Measurements from ENCODE around the gene KLF15.

KLF15 gene

GRCh38 chr3:126357295-126358037, at the start of gene KLF15:
Gene KLF15 (minus strand): TSS chr3:126357408. CDS start chr3:126352922, 4,486 bp downstream.
- DNase-seq, result peak; percentile 85

GRCh38 chr3:126406389-126407296, 49.4 kb upstream of the KLF15 start:
- no peak for DNase-seq

- DNase-seq, result no peak
Observed at GRCh38 chr3:126402666-126403302, 45.6 kb upstream of the KLF15 start.

DNA sequence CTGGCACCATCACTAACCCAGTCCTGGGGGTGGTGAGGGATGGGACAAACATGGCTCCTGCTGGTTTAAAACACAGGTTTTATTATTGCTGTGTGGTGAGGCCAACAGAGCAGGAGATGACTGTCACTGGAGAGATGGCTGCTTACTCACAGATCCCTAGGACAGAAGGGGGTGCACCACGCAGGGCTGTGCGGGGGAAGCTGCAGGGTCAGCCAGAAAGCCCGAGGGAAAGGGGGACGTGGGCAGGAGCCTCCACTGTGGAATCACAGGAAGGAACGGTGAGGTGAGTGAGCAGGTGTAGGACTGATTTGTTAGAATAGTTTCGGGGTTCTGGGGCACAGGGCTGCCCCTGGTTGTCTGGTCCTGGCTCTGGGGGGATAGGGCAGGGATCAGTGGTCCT, 45.0 kb upstream of the KLF15 start:
- no peak for DNase-seq

DNA sequence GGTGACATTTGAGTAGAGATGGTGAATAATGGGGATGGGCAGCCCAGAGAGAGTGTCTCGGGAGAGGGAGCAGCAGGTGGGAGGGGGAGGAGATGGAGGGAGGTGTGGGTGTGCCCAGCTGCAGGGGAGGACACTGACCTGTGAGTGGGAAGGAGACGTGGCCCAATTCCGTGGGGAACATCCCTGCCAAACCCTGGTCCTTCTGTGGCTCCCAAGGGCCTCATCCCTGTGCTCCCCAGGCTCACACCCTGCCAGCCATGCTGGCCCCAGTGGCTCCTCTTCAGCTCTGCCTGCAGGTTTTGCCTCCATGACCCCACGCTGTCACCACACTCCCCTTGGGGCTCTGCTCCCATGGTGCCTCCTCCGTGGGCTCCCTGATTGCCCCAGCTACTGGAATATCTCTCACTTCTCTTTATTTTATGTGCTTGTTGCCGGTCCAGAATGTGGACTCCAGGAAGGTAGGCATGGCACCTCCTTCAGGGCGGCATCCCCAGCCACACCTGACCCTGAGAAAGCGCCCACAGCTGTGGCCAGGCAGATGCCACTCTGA, 44.5 kb upstream of the KLF15 start:
- no peak for DNase-seq

- DNase-seq, result no peak
Observed at GRCh38 chr3:126399756-126400155, 42.5 kb upstream of the KLF15 start.

DNA sequence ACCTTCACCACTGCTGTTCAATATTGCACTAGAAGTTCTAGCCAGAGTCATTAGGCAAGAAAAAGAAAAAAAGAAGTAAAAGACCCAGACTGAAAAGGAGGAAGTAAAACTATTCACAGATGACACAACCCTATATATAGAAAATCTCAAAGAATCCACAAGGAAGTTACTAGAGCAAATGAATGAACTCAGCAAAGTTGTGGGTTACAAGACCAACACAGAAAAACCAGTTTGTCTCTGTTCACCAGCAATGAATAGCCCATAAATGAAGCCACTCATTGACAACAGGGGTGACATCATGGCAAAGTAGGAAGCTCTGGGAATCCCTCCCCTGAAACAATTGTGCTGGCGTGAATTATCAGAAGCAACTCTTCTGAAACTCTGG, 42.1 kb upstream of the KLF15 start:
- no peak for DNase-seq

DNA sequence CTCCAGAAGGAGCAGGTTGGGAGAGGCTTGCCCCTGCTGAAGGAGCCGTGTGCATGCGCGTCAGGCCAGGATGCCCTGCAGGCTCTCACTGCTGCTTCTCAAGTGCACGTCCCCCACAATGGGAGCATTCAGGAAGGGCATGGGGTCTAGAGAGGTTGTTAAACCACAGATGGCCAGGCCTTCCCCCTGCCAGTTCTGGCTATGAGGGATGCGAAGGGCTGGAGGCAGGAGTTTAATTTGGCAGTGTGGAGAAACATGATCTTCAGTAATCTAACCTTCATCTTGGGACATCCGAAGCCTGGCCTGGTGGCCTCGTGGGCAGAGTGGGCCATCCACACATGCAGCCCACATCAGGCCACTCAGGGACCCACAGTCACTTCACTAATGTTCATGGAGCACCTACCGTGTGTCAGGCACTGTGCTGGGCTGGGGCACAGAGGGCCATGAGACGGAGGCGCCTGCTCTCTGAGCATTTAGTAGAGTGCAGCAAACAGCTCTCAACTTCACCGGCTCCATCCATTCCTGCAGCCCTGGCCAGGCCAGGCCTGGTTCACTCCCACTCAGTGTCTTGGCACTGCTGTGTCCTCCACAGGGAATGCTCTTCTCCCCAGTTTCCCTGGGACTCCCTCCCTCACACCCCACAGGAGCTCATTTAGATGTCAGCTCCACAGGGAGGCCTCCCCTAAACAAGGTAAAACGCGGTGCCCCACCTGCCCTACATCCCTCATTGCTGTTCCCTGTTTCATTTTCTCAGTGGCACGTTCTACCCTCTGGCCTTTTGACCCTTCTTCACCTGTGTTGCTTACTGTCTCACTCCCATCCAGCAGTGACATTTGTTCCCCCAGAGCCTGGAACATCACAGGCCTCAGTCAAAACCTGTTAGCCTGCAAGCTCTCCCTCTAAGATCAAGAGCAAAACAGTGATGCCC, 41.5 kb upstream of the KLF15 start:
- DNase-seq, result no peak

DNA sequence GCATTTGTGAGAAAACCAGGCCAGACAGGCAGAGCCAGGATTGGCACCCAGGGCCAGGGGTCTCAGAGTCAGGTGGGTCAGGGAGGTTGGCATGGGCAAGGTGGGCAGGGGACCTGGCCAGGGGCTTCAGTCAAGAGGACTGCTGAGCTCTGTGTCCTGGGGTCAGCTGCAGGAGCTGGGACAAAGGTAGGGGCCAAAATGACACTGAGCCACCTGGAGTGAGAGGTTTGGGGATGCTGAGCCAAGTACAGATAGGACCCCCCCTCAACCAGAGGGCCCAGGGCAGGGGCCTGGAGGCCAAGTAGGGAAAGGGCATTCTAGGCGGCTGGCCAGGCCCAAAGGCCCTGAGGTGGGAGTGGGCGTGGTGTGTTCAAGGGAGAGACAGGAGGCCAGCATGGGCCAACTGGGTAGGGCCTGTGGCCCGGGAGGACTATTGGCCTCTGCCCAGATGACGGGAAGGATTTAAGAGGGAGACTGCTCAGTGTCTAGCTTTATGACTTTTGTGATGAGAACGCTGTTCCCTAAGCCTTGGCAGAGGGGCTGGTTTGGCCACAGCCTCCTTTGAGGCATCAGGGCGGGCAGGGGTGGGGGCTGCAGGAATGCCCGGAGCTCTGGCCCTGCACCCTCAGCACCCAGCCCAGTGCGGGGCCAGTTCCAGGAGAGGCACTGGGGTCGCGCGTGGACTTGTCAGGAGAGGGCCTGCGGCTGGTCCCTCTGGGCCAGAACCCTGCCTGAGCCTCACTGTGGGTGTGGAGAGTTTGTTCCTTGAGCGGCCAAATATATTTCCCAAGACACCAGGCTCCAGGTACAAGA, 40.6 kb upstream of the KLF15 start:
- DNase-seq, result no peak

- DNase-seq, result no peak
Observed at GRCh38 chr3:126396536-126396935, 39.3 kb upstream of the KLF15 start.

DNA sequence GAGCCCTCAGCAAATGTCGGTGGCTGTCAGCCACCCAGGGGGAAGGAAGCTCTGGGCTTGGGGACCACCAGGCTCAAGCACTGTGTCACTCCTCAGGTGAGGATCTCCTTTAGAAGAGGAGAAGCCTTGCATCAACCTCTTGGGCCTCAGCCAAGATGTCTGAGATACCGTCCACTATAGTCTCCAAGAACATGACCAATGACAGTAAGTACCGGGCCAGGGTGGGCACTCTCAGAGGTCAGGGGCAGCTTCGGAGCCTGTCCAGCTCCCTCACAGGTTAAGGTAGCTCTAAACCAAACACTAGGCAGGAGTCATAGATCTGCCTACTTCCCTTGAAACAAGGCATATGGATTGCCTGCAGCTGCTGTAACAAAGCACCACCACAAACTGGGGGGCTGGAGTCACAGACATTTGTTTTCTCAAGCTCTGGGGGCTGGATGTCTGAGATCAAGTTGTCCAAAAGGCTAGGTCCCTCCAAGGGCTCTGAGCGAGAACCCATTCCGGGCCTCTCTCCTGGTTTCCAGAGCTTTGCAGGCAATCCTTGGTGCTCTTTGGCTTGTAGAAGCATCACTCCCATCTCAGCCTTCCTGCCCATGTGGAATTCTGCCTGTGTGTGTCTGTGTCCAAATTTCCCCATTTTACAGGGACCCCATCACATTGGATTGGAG, 38.8 kb upstream of the KLF15 start:
- DNase-seq, result no peak

DNA sequence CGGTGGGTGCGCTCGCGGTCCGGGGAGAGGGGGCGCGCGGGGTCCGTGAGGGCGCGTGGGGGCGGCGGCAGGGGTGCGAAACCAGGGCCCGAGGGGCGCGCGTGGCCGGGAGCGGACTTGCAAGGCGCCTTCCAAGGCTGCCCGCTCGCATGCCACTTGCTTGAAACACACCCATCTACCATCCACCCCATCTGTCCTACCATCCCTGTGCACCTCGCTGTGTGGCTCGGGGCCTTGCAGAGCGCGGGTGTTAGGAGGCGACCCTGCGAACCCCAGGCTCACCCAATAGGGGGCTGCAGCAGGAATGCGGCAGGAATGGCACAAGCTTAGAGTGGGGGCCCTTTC, 37.7 kb upstream of the KLF15 start:
- no peak for DNase-seq

DNA sequence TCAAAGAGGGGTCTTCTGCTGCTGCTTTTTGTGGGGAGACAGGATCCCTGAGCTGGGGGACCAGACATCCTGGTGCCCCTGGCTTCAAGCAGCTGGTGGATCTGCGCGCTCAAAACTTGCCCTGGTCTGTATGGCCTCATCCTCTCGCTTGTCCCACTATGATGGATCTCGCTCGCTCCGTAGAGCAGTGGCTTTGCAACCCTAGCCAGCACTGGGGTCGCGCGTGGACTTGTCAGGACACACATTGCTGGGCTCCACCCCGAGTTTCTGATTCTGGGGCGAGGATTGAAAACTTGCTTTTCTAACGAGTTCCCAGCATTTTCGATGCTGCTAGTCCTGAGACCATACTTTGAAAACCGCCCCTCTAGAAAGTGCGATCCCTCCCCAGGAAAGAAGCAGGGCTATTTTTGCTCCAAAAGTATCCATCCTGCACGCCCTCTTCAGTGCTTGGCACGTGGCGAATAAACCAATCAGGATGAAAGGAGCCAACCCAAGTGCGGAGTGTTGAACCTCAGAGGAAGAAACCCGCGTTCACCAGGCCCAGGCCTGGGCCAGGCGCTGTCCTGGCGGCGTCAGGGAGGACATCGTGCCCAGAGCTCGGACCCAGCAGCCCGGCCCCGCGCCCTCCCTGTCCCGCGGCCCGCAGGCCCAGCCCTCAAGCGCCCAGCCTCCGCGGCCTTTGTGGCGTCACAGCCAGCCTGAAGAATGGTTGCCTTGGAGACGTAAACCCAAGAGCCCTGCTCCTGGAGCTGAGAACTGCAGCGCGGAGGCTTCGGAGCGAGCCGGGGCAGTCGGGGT, 37.2 kb upstream of the KLF15 start, which contains the start of gene CFAP100:
CFAP100 (plus strand) TSS at position 731 of the 798 bp plus-strand sequence. CDS start 1,092 bp downstream, outside the sequence.
- DNase-seq, result no peak

GRCh38 chr3:126393563-126393962, 36.4 kb upstream of the KLF15 start:
- DNase-seq, result no peak

GRCh38 chr3:126392246-126392645, 35.0 kb upstream of the KLF15 start:
- DNase-seq, result no peak

DNA sequence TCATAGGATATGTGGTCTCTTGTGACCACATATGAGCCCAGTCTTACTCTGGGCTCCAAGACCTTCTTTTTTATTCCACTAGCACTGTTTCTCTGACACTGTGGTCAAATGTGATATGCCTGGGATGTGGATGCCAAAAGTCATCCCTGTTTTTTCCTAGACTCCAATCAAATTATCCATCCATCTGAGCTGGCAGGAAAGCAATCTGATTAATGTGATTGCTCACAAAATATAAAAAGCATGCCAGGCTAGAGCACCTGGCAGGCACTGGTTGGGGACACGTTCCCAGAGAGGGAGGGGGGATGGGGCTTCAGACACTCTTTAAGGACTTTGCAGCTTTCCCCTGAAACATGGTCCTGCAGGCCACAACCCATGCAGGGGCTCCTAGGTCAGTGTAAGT, 34.4 kb upstream of the KLF15 start:
- no peak for DNase-seq

GRCh38 chr3:126390751-126391150, 33.5 kb upstream of the KLF15 start:
- DNase-seq, result no peak

DNA sequence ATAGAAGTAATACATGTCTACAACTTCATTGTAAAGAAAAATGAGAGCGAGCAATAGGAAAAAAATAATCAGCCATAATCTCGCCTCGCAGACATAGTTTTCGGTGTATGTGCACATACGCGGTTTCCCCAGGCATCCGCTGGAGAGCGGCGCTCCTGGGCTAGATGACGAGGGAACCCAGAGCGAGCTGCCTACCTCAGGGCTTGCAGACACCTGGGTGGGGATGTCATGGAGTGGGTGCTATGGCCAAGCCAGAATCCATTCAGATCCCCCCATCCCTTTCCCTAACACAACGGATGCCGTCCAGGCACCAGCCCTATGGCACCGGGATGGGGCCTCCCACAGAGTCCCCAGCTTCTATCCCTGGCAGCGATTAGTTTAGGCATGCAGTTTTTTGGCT, 33.0 kb upstream of the KLF15 start:
- no peak for DNase-seq

- DNase-seq, result no peak
Observed at GRCh38 chr3:126389794-126390146, 32.6 kb upstream of the KLF15 start.
